Caco-2 (cell line): ENCODE results near the gene HIGD1B. TPM values are rescaled to one million over a fixed set of nuclear protein-coding genes. Genes with fewer than 3 reads are reported as not detected.

Experiments
- BruUV-seq: library from RNA; stranded (reverse); fragments of 400-500 nt; replicated peaks from 2 replicates; lab custom pipeline; 2021; lab: Mats Ljungman, UMichigan
- CTCF ChIA-PET: fragments of 300-600 bp; sonication (Branson Sonifier 250); formaldehyde crosslinking; loops from one replicate; lab custom pipeline; 2022; ENCODE audit warnings: antibody characterized with exemption; lab: Charles Lee
- POLR2A ChIA-PET: fragments of 300-600 bp; sonication (Branson Sonifier 250); formaldehyde crosslinking; loops from one replicate; lab custom pipeline; 2022; ENCODE audit warnings: antibody characterized with exemption; lab: Charles Lee
- DNase-seq, 2 experiments: peaks; one replicate each; pipeline versions ENCODE4 v3.0.0 to v3.0.0-alpha.2; 2020 to 2022
- H3K27me3 ChIP-seq: replicated peaks from 2 replicates; pipeline ENCODE4 v1.6.0; 2011; ENCODE audit warnings: low read length; ENCODE audit not compliant: control insufficient read depth, insufficient read depth
- H3K36me3 ChIP-seq: 2 replicates; pipeline ENCODE4 v1.5.1; 2011; ENCODE audit warnings: low read length; ENCODE audit not compliant: control insufficient read depth, insufficient read depth
- H3K4me1 ChIP-seq: fragments of 250-450 bp; sonication (Bioruptor Pico); 2 replicates; pipeline ENCODE4 v1.5.1; 2020; ENCODE audit warnings: mild to moderate bottlenecking
- H3K4me3 ChIP-seq: 2 replicates; pipeline ENCODE4 v1.5.1; 2011; ENCODE audit warnings: low read depth, mild to moderate bottlenecking, control low read depth, low read length
- H3K9me3 ChIP-seq: fragments of 250-450 bp; sonication (Bioruptor Pico); 2 replicates; pipeline ENCODE4 v1.5.1; 2020; ENCODE audit warnings: mild to moderate bottlenecking, moderate library complexity
- H3K27ac Mint-ChIP-seq: one replicate; pipeline ENCODE4 v1.8.0; 2022; ENCODE audit warnings: mixed read lengths; ENCODE audit not compliant: unreplicated experiment
- H3K27me3 Mint-ChIP-seq: one replicate; pipeline ENCODE4 v1.8.0; 2022; ENCODE audit warnings: mixed read lengths; ENCODE audit not compliant: insufficient read depth, unreplicated experiment
- H3K36me3 Mint-ChIP-seq: one replicate; pipeline ENCODE4 v1.8.0; 2022; ENCODE audit warnings: mild to moderate bottlenecking, mixed read lengths; ENCODE audit not compliant: insufficient read depth, unreplicated experiment
- H3K4me1 Mint-ChIP-seq: one replicate; pipeline ENCODE4 v1.8.0; 2022; ENCODE audit warnings: low read depth, mixed read lengths; ENCODE audit not compliant: unreplicated experiment
- H3K4me3 Mint-ChIP-seq: one replicate; pipeline ENCODE4 v1.8.0; 2022; ENCODE audit warnings: mild to moderate bottlenecking, moderate library complexity, mixed read lengths; ENCODE audit not compliant: unreplicated experiment
- H3K9me3 Mint-ChIP-seq: one replicate; pipeline ENCODE4 v1.8.0; 2022; ENCODE audit warnings: mixed read lengths; ENCODE audit not compliant: unreplicated experiment
- CTCF ChIP-seq, 2 experiments: fragments of 200-600 bp in 1 of 2; IDR thresholded peaks; 1 replicate in 1 of 2; 2 replicates in 1 of 2; pipeline versions ENCODE4 v1.5.1 to v1.8.0; 2011 to 2022; ENCODE audit warnings: antibody characterized with exemption in 1 of 2, control low read depth in 1 of 2, inconsistent platforms in 1 of 2, low read depth in 1 of 2, low read length in 1 of 2, mild to moderate bottlenecking in 1 of 2, moderate library complexity in 1 of 2; ENCODE audit not compliant: insufficient read depth in 1 of 2, severe bottlenecking in 1 of 2, unreplicated experiment in 1 of 2
- intact Hi-C: fragments of 100-400 bp; cut with micrococcal nuclease; formaldehyde crosslinking; loops from one replicate; pipeline ENCODE4 v1.10.0; 2022; ENCODE audit not compliant: unreplicated experiment
- total RNA-seq: library from RNA; stranded (reverse); gene quantifications from 2 replicates; pipeline ENCODE4 v1.2.3, GENCODE V29; 2022

Gene HIGD1B
- total RNA-seq, 1 experiment from 2014 or later, result not detected

GRCh38 chr17:44830359-44831288 lies 17.1 kb upstream of the HIGD1B start:
- H3K4me3 ChIP-seq, result peak overlapping the region; percentile 82
- H3K27me3 Mint-ChIP-seq, result no peaks in the 10 kb centered on the region
- DNase-seq, result peak; percentile 55 to 61
- H3K27me3 ChIP-seq, result no peaks in the 10 kb centered on the region
- H3K36me3 Mint-ChIP-seq, result peaks cover 5% of the 10 kb centered on the region
- H3K4me3 Mint-ChIP-seq, result peak overlapping the region; percentile 87
- no peak for TF ChIP-seq CTCF (IDR thresholded peaks at IDR 0.05; ENCODE audit: insufficient read depth in 1 of 2, low read depth in 1 of 2, low read length in 1 of 2, severe bottlenecking in 1 of 2, unreplicated experiment in 1 of 2)
- intact Hi-C loops, result no loop called here
- CTCF ChIA-PET, result interaction anchor here (1.0 to 1.4 kb wide), 2 partner anchors 51 to 55 kb away, joined by 3 read pairs; no protein-coding TSS in a partner anchor
- H3K9me3 Mint-ChIP-seq, result no peaks in the 10 kb centered on the region
- H3K4me1 Mint-ChIP-seq, result peaks cover 8% of the 10 kb centered on the region
- POLR2A ChIA-PET, result no interaction called here
- peaks cover 28% of the 10 kb centered on the region for H3K4me1 ChIP-seq
- BruUV-seq, result TSS peak; percentile 65
- peak overlapping the region; percentile 63 for H3K27ac Mint-ChIP-seq
- H3K9me3 ChIP-seq, result no peaks in the 10 kb centered on the region
- no peaks in the 10 kb centered on the region for H3K36me3 ChIP-seq

- H3K27ac Mint-ChIP-seq, result no peak overlapping the region
- Histone ChIP-seq H3K4me1 (peaks cover 28% of the 10 kb centered on the region), H3K4me3 (no peak overlapping the region), H3K9me3 (no peaks in the 10 kb centered on the region), H3K27me3 (no peaks in the 10 kb centered on the region), H3K36me3 (no peaks in the 10 kb centered on the region)
- no peak overlapping the region for H3K4me3 Mint-ChIP-seq
- no TSS peak for BruUV-seq
- DNase-seq, result no peak
- peaks cover 5% of the 10 kb centered on the region for H3K36me3 Mint-ChIP-seq
- intact Hi-C loops, result no loop called here
- POLR2A ChIA-PET, result no interaction called here
- no peak for TF ChIP-seq CTCF (IDR thresholded peaks at IDR 0.05; ENCODE audit: insufficient read depth in 1 of 2, low read depth in 1 of 2, low read length in 1 of 2, severe bottlenecking in 1 of 2, unreplicated experiment in 1 of 2)
- H3K27me3 Mint-ChIP-seq, result no peaks in the 10 kb centered on the region
- H3K4me1 Mint-ChIP-seq, result peaks cover 8% of the 10 kb centered on the region
- no peaks in the 10 kb centered on the region for H3K9me3 Mint-ChIP-seq
- CTCF ChIA-PET, result interaction anchor here (1.0 to 1.4 kb wide), 2 partner anchors 52 to 56 kb away, joined by 3 read pairs; no protein-coding TSS in a partner anchor
These were observed 16.3 kb upstream of the HIGD1B start for GRCh38 chr17:44831371-44831770.

- H3K27me3 ChIP-seq, result no peaks in the 10 kb centered on the region
- intact Hi-C loops, result no loop called here
- H3K36me3 Mint-ChIP-seq, result peaks cover 5% of the 10 kb centered on the region
- no peaks in the 10 kb centered on the region for H3K36me3 ChIP-seq
- TF ChIP-seq CTCF (IDR thresholded peaks at IDR 0.05; ENCODE audit: insufficient read depth in 1 of 2, low read depth in 1 of 2, low read length in 1 of 2, severe bottlenecking in 1 of 2, unreplicated experiment in 1 of 2), result peak in 1 of 2 experiments; percentile 1
- no peak overlapping the region for H3K4me3 Mint-ChIP-seq
- CTCF ChIA-PET, result no interaction called here
- H3K9me3 ChIP-seq, result no peaks in the 10 kb centered on the region
- no peaks in the 10 kb centered on the region for H3K9me3 Mint-ChIP-seq
- H3K27me3 Mint-ChIP-seq, result no peaks in the 10 kb centered on the region
- H3K4me1 ChIP-seq, result peaks cover 28% of the 10 kb centered on the region
- peak overlapping the region; percentile 55 for H3K27ac Mint-ChIP-seq
- POLR2A ChIA-PET, result no interaction called here
- peaks cover 8% of the 10 kb centered on the region for H3K4me1 Mint-ChIP-seq
- BruUV-seq, result no TSS peak
- H3K4me3 ChIP-seq, result no peak overlapping the region
- DNase-seq, result no peak
These were observed 14.9 kb upstream of the HIGD1B start for GRCh38 chr17:44832805-44833204.
